ENCODE data around the gene SERAC1. TPM values are rescaled to one million over a fixed set of nuclear protein-coding genes. Genes with fewer than 3 reads are reported as not detected.
"Not testable (repeated sequence)": the region's sequence is repeated elsewhere in the genome, so short reads cannot be mapped to it uniquely, and the experiment has no call there.

The SERAC1 gene
- polyA plus RNA-seq, 2 of the 4 experiments (the other 2 are of a cell fraction), result 5.1 to 6.7 TPM

- DNase-seq (ENCODE audit: low read depth in 1 of 2, low spot score in 1 of 2), result no peak
- no peak for FAIRE-seq
- TF ChIP-seq JUNB (IDR thresholded peaks at IDR 0.05) (no peak), FOSL2 (IDR thresholded peaks at IDR 0.05) (no peak), FOSL2 (CRISPR knock-in tag; IDR thresholded peaks at IDR 0.05) (no peak), KDM1A (IDR thresholded peaks at IDR 0.05; ENCODE audit: low read depth) (no peak), RAD21 (conservative IDR thresholded peaks at IDR 0.05 in 1 of 2, IDR thresholded peaks at IDR 0.05 in 1 of 2) (no peak), HDAC2 (IDR thresholded peaks at IDR 0.05) (no peak), NR3C1 (IDR thresholded peaks at IDR 0.05) (no peak), CBX8 (IDR thresholded peaks at IDR 0.05) (no peak), ZC3H11A (IDR thresholded peaks at IDR 0.05) (no peak), REST (IDR thresholded peaks at IDR 0.05) (no peak), HOXB13 (CRISPR knock-in tag; IDR thresholded peaks at IDR 0.05; ENCODE audit: low read depth) (no peak), PHF8 (IDR thresholded peaks at IDR 0.05; ENCODE audit: borderline replicate concordance, low read depth) (no peak), MAFK (IDR thresholded peaks at IDR 0.05; ENCODE audit: partially characterized antibody) (no peak), CTCF (IDR thresholded peaks at IDR 0.05) (no peak), JUN (IDR thresholded peaks at IDR 0.05) (no peak), POLR2A (IDR thresholded peaks at IDR 0.05; ENCODE audit: low read length) (no peak), HOXB5 (CRISPR knock-in tag; IDR thresholded peaks at IDR 0.05) (no peak)
- TF ChIP-seq, protein P1, sequence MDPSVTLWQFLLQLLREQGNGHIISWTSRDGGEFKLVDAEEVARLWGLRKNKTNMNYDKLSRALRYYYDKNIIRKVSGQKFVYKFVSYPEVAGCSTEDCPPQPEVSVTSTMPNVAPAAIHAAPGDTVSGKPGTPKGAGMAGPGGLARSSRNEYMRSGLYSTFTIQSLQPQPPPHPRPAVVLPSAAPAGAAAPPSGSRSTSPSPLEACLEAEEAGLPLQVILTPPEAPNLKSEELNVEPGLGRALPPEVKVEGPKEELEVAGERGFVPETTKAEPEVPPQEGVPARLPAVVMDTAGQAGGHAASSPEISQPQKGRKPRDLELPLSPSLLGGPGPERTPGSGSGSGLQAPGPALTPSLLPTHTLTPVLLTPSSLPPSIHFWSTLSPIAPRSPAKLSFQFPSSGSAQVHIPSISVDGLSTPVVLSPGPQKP (IDR thresholded peaks at IDR 0.05; ENCODE audit: low read depth, low read length), result no peak
- 56% methylated on average over 3 of the region's 3 CpGs for WGBS (ENCODE audit: missing lambda C conversion rate)
- ChIA-PET POLR2A (no interaction called here), CTCF (no interaction called here)
- 0 out of 3 replicates have a peak overlapping the region, but pooled peaks have one; percentile 14 for H3K4me2 ChIP-seq
- no peaks in the 10 kb centered on the region for H3K9me3 ChIP-seq
- no peak for ATAC-seq
- H3K4me1 ChIP-seq, result peaks cover 15% of the 10 kb centered on the region; the same call in 2 of the 3 replicates
- no peak overlapping the region for H3K4me3 ChIP-seq
- H3K27ac ChIP-seq, result no peak overlapping the region
These were observed 2.6 kb upstream of the SERAC1 start for GRCh38 chr6:158170656-158171081.

DNA sequence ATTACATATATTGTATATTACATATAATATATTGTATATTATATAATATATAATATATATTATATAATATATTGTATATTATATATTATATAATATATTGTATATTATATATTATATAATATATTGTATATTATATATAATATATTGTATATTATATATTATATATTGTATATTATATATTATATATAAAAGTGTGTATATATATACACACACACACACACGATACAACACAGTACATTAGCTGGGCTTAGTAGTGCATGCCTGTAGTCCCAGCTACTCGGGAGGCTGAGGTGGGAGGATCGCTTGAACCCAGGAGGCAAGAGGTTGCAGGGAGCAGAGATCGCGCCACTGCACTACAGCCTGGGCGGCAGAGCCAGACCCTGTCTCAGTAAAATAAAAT, 1.6 kb upstream of the SERAC1 start:
- WGBS (ENCODE audit: missing lambda C conversion rate), result 94% methylated on average over 6 of the region's 6 CpGs
- H3K27ac ChIP-seq; FAIRE-seq; H3K4me3 ChIP-seq; H3K9me3 ChIP-seq; POLR2A ChIA-PET; H3K4me2 ChIP-seq; DNase-seq (ENCODE audit: low read depth in 1 of 2, low spot score in 1 of 2); CTCF ChIA-PET; ATAC-seq: not testable (repeated sequence)
- H3K4me1 ChIP-seq, result peaks cover 15% of the 10 kb centered on the region; the same call in 2 of the 3 replicates

DNA sequence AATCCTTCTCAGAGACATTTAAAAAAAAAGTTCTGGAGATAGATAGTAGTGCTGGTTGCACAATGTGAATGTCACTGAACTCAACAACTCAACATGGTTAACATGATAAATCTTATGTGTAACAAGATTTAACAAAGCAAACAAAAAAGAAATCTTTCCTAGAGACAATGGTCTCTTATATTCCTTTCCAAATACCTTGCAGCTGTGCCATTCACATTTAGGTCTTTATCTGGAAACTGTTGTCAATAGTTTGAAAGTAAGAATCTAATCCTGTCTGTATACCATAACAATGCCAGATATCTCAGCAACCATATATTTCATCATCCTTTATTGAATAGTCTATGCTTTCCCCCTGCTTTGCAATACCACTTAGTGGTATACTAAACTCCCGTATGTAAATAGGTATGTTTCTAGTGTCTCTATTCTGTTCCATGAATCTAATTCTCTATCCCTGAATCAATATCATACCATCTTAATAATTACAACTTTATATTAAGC, 2.1 kb downstream of the SERAC1 start:
- Histone ChIP-seq H3K9me3 (no peaks in the 10 kb centered on the region), H3K27ac (no peak overlapping the region), H3K4me3 (no peak overlapping the region), H3K4me1 (peaks cover 15% of the 10 kb centered on the region; the same call in 2 of the 3 replicates), H3K4me2 (no peak overlapping the region)
- no peak for FAIRE-seq
- CTCF ChIA-PET, result no interaction called here
- TF ChIP-seq JUNB (IDR thresholded peaks at IDR 0.05), result no peak
- no peak for TF ChIP-seq CTCF (IDR thresholded peaks at IDR 0.05)
- TF ChIP-seq, protein P2, sequence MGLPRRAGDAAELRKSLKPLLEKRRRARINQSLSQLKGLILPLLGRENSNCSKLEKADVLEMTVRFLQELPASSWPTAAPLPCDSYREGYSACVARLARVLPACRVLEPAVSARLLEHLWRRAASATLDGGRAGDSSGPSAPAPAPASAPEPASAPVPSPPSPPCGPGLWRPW (IDR thresholded peaks at IDR 0.05), result no peak
- TF ChIP-seq PBX3 (IDR thresholded peaks at IDR 0.05), result no peak
- no peak for TF ChIP-seq ZC3H11A (IDR thresholded peaks at IDR 0.05)
- TF ChIP-seq FOSL2 (IDR thresholded peaks at IDR 0.05), result no peak
- TF ChIP-seq FOSL2 (CRISPR knock-in tag; IDR thresholded peaks at IDR 0.05), result no peak
- TF ChIP-seq FOXS1 (CRISPR knock-in tag; IDR thresholded peaks at IDR 0.05), result no peak
- no peak for TF ChIP-seq BHLHE40 (IDR thresholded peaks at IDR 0.05; ENCODE audit: low read depth, low read length)
- no peak for TF ChIP-seq KDM5A (IDR thresholded peaks at IDR 0.05)
- TF ChIP-seq, protein P3, sequence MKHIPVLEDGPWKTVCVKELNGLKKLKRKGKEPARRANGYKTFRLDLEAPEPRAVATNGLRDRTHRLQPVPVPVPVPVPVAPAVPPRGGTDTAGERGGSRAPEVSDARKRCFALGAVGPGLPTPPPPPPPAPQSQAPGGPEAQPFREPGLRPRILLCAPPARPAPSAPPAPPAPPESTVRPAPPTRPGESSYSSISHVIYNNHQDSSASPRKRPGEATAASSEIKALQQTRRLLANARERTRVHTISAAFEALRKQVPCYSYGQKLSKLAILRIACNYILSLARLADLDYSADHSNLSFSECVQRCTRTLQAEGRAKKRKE (CRISPR knock-in tag; IDR thresholded peaks at IDR 0.05; ENCODE audit: low read depth), result no peak
- POLR2A ChIA-PET, result no interaction called here
- no peak for ATAC-seq
- DNase-seq (ENCODE audit: low read depth in 1 of 2, low spot score in 1 of 2), result no peak
- whole genome bisulfite sequencing (ENCODE audit: missing lambda C conversion rate), result 93% methylated on average over 1 of the region's 1 CpG

Data from A549 (cell line).